Lower leg skin (tissue), 3 donors: ENCODE measurements around the gene HTR5A.

Experiments
- CTCF ChIP-seq, 3 donors: fragments of 450-650 bp; IDR thresholded peaks; one replicate each; pipeline ENCODE4 v1.5.1; 2016; ENCODE audit warnings: antibody characterized with exemption in 3 of 3, mild to moderate bottlenecking in 3 of 3, moderate library complexity in 2 of 3
- POLR2A ChIP-seq, 2 donors: fragments of 450-650 bp; IDR thresholded peaks; one replicate each; pipeline ENCODE4 v1.6.1; 2016 to 2017; ENCODE audit warnings: antibody characterized with exemption in 2 of 2, mild to moderate bottlenecking in 1 of 2, moderate library complexity in 1 of 2

GRCh38 chr7:155062411-155062810 lies 7.7 kb upstream of the HTR5A start:
- no peak for TF ChIP-seq CTCF (IDR thresholded peaks at IDR 0.05)
- no peak for TF ChIP-seq POLR2A (IDR thresholded peaks at IDR 0.05)
